Activated T-helper 1 cell treated with Interleukin-2 at 50 U/mL for 16 hours (primary cell): Measurements from ENCODE around the gene CLIP3.
"Not testable (repeated sequence)": the region's sequence is repeated elsewhere in the genome, so short reads cannot be mapped to it uniquely, and the experiment has no call there.

Experiments
- DNase-seq: peaks from one replicate; pipeline ENCODE4 v3.0.0-alpha.2; 2020; ENCODE audit warnings: low read depth

Gene CLIP3

DNA sequence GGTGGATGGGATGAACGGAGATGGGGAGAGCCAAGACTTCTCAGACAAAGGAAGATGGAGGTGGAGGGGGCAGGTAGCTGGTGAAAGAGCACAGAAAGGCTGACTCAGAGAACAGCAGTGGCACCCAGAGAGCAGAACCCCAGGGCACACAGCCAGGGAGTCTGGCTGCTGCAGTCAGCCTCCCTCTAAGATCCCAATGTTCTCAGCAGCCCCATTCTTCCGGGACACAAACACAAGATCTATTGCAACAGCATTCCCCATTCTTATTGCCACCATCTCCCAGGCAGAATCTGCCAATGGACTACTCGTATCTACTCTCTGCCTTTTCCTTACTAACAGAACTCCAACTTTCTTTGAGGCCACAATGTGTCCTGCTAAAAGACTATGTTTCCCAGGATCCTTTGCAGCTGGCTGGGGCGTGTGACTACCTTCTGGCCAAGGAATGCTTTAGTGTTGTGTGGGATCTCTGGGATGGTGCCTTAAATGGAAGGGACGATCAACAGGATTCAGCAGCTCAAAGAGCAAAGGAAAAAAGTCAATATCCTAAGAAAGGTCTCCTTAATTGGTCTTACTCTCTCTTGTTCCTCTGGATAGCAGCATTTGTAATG is 13.9 kb upstream of the CLIP3 start:
- DNase-seq: no peak

DNA sequence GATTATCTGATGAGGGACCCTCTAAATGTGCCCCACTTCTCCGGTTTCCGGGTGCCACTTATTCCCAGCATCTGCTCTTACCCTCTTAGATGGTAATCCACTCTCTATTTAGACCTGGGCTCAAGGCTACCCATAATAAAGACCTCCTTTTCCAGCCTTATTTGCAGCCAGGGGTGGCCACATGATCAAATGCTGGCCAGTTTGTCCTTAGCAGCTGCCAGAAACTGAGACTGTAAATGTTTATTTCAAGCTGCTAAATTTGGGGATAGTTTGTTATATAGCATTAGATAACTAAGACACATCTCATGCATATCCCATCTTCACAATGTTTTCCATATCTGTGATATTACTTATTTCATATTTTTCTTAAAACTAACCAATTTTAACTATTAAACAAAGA is 11.3 kb upstream of the CLIP3 start:
- no peak for DNase-seq

DNA sequence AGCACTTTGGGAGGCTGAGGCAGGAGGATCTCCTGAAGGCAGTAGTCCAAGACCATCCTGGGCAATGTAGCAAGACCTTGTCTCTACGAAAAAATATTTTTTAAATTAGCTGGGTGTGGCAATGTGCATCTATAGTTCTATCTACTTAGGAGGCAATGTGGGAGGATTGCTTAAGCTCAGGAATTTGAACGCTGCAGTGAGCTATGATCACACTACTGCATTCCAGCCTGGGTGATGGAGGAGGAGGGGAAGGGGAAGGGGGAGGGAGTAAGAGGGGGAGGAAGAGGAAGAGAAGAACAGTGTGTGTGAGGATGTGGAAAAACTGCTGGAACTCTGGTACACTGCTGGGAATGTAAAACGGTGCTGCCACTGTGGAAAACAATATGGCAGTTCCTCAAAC is 9.2 kb upstream of the CLIP3 start:
- DNase-seq: no peak

DNA sequence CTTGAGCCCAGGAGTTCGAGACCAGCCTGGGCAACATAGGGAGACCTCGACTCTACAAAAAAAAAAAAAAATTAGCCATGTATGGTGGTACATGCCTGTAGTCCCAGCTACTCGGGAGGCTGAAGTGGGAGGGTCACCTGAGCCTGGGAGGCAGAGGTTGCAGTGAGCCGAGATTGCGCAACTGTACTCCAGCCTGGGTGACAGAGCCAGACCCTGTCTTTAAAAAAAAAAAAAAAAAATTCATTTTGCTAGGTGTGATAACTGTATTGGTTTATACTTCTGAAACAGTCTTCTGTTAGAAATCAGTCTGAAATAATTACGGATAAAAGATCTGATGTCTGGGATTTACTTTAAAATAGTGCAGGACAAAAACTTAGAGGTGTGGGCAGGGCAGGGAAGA is 8.4 kb upstream of the CLIP3 start:
- DNase-seq: not testable (repeated sequence)

DNA sequence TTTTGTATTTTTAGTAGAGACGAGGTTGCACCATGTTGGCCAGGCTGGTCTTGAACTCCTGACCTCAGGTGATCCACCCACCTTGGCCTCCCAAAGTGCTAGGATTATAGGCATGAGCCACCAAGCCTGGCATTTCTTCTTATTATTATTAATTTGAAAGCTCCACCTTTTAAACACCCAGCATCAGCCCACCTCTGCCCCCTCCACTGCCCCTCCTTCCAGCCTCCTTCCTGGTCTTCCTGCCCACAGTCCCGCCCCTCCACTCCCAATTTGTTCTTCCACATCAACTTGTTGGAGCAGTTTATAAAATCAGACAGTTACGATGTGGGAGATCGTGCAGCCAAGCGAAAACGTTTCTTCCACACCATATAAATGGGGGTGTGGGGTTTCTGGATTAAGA is 7.8 kb upstream of the CLIP3 start:
- DNase-seq: no peak

DNA sequence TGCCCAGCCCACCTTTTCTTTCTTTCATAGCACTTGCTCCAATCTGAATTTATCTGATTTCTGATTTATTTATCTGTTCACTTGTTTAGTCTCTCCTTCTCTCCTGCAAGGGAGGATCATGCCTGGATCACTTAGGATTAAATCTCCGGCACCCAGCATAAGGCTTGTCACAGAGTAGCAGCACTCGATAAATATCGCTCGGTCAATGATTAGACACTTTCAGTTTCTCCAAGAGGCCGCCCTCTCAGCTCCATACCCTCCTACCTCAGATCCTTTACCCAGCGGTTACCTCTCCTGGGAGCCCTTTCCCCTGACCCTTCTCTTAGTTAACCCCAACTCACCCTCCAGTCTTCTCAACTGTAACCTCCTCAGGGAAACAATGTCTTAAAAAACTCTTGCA is 1.4 kb downstream of the CLIP3 start:
- no peak for DNase-seq

DNA sequence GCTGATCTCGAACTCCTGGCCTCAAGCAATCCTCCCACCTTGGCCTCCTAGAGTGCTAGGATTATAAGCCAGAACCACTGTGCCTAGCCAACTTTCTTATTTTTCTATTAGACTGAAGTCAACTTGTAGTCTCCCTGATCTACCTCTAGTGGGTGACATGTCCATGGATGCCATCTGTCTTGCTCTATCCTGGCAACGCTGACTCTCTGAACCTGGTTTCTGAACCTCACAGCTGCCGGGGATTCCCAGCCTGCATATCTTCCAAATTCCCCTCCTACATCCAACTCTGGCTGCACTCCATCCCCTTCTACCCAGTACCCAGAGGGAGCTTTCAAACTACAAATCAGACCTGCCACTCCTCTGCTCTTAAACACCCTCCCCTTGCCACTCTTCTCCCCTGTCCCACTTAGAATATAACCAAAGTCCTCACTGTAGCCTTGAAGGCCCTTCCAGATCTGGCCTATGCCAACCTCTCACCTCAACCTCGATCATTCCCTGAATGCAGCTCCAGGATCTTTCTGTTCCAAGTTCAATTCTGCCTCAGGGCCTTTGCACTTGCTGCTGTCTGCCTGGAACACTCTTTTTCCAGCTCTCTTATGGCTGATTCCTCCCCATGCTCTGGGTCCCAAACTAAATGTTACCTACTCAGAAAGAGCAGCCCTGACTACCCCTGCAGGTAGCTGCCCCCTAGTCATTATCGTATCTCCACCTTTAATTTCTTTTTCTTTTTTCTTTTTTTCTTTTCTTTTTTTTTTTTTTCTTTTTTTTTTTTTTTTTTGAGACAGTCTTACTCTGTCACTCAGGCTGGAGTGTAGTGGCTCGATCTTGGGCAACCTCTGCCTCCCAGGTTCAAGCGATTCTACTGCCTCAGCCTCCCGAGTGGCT is 2.2 kb downstream of the CLIP3 start:
- no peak for DNase-seq

DNA sequence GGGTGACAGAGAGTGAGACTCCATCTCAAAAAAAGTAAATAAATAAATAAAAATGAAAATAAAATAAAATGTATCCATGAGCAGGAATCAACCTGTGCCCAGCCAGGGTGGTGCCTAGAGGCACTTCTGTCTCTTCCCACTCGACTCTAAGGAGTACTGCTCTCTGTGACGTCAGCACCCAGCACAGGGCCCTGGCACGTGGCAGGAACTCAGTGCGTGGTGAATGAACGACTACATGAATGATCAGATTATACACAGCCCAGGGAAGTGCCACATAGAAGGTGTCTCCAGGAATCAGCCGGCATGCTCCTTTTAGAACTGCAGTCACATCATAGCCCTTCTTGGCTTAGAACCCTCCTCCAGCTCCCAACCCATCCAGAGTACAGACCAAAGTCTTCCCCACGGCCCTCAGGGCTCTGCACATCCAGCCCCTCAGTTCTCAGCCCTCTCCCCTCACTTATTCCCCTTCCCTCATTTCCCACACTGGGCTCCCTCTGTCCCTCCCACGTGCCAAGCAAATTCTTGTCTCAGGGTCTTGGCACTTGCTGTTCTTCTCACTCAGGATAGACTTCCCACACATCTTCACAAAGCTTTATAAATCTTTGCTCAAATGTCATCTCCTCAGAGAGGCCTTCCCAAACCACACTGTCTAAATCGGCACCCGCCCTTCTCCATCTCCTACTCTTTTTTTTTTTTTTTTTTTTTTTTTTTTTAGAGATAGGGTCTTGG is 4.2 kb downstream of the CLIP3 start:
- no peak for DNase-seq

DNA sequence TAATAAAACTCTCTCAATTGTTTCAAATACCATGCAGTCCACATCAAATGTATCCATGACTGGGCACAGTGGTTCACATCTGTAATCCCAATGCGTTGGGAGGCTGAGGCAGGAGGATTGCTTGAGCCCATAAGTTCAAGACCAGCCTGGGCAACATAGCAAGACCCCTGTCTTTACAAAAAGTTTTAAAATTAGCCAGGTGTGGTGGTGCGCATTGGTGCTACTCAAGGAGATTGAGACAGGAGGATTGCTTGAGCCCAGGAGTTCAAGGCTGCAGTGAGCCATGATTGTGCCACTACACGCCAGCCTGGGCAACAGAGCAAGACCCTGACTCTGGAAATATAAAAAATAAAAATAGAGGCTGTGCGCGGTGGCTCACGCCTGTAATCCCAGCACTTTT is 5.0 kb downstream of the CLIP3 start:
- DNase-seq: no peak

DNA sequence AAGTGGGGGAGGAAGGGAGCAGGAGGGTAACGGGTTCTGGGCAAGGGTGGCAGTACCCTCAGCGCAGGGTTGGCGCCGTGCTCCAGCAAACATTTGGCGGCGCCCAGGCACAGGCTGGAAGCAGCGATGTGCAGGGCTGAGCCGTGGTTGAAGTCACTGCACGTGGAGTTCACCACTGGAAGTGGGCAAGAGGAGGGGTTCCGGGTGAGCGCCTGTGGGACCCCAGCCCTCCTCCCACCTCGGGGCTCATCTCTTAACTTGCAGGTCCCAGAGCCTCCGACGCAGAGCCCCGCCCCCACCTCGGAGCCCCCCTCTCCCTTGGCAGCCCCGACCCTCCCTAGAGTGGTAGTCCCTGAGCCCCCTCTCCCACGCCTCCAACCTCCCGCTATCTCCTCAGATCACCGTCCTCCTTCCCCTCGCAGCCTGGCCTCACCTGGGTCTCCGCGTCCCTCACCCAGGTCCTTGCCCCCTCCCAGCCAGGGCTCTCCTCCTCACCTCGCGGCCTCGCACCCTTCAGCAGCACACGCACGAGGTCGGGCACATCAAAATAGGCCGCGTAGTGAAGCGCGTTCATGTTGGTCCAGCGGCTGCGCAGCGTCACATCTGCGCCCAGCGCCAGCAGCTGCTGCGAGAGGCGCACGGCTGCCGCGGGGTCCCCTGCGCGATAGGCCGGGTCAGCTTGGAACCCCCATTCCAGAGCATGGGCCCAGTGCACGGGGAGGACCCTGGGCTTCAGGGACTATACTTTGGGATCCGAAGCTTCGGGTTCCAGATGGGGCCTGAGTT is 6.4 kb downstream of the CLIP3 start:
- no peak for DNase-seq

DNA sequence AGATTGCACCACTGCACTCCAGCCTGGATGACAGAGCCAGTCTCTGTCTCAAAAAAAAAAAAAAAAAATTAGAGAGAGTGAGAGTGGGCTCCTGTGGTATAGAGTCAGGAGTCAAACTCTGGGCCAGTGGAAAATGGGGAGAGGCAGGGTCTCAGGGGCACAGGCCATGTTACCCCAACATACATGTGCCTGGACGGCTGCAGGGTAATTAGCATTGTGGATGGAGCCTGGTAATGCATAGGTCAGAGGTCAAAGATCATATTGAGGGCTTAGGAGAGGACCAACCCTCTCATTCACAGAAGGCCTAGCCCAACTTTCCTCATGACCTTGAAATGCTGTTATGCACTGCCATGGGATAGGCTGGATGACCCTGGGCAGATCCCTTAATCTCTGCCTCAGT is 7.1 kb downstream of the CLIP3 start:
- no peak for DNase-seq

DNA sequence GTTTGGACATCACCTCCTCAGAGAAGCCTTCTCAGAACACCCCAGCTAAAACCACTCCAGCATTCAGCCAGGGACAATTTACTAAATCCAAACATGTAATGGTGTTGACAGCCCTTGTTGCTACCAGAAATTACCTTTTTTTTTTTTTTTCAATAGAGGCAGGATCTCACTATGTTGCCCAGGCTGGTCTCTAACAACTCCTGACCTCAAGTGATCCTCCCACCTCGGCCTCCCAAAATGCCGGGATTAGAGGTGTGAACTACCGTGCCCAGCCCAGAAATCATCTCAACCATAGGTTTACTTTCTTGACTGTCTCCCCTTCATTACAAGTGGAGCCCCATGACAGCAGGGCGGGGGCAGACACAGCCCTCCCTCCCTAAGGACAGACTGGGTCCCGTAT is 9.2 kb downstream of the CLIP3 start:
- no peak for DNase-seq

DNA sequence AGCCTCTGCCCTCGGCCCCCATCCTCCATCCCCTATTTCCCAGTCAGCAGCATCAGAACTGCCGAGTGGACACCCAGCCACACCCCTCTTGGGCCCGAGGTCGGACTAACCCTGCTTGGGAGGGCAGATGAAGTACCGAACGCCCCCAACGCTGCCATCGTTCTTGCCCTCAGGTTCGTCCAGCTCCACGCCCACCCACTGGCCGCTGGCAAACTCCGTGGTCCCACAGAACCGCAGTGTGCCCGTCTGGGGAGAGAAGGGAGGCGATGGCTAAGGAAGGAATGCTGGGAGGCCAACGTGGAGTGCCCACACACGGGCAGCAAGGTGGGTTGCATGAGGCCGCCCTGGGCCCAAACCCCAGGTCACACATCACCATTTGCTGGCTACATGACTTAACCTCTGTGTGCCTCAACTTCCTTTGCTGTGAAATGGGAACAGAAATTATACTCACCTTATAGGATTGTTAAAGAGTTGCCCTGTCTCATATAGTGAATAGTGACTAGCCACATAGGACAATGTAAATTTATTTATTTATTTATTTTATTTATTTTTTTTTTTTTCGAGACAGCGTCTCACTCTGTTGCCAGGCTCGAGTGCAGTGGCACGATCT is 13.5 kb downstream of the CLIP3 start:
- no peak for DNase-seq

DNA sequence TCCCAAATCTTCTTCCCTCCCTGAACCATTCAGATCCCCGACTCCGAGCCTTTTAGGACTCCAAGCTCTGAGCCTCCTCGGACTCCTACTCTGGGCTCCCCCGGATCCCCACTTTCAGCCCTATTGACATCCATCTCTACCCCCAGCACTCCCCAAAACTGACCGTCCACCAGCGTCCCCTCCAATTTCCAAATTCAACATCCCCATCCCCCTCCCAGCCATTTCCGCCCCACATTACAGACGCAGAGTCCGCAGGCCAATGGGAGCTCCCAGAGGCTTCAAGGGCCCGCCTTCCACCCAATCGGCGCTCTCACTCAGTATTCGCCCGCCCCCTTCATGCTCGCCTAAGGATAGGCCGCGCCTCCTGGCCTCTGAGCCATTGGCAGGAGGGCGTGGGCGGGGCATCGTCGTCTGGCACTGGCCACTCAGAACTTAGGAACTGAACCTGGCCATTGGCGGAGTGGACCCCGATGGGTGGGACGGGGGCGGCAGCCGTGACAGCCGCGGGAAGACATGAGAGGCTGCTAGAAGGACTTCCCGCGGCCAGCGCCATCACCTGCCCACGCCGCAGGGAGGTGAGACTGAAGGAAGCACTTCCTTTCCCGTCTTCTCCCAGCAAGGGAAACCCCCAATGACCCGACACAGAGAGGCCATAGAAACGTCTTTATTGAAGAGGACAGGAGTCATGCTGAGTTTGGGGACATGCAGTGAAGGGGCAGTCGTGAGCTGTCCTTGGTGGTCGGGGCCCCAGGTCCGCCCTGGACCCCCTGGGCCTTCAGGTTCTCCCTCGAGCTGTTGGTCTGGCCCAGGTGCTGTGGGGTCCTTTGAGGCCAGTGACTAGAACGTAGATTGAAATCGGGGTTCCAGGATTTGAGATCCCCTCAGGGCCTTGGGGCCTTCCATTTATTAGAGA is 18.4 kb downstream of the CLIP3 start, which contains the start of gene ALKBH6:
TSS of gene ALKBH6 (minus strand) at position 202 of the 913 bp plus-strand sequence. CDS start 816 bp downstream, outside the sequence.
- DNase-seq: peak; percentile 98

DNA sequence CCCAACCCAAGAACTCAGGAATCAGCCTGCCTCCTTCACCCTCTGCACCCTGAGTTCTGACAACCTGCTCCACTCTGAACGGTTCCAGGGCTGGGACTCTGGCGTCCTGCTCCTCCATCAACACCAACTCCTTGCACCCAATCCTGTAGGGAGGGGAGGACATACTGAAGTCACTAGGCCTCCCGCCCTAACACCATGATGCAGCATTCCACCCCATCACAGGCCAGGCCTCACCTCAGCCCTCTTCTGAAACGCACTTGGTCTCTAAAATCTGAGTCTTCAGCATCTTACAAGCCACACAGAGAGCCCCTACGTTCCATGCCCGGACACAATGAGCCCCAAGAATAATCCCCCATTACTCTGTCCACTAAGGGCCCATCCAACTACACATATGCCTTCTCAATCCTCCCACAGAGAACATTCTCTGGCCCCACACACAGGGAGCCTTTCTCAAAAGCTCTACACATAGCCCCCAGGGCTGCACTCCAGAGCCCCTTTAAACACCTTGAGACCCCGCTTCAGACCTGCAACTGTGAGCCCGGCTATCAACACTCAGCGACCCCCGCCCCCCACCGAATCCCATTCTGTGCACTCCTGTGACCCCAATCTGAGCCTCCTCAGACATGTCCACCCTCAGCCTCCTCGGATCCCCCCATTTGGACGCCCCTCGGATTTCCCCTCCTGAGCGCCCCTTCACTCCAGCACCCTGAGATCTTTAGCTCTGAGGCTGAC is 19.2 kb downstream of the CLIP3 start:
- no peak for DNase-seq

DNA sequence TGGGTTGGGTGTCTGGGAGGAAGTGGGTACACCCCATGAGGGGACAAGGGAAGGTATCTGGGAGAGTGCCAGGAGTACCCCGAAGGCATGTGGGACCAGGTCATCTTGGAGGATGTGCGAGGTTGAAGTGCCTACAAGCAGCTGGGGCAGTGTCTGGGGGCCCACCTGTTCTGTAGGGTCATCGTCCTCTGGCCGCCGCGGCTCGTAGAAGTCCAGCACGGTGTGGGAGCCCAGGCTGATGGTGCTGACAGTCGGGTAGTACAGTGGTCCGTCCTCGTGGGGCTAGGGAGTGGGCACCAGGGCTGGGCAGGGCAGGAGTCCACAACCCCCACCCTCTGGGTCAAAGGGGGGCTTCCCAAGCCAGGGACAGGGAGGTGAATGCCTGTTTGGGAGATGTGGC is 22.3 kb downstream of the CLIP3 start:
- DNase-seq: no peak

DNA sequence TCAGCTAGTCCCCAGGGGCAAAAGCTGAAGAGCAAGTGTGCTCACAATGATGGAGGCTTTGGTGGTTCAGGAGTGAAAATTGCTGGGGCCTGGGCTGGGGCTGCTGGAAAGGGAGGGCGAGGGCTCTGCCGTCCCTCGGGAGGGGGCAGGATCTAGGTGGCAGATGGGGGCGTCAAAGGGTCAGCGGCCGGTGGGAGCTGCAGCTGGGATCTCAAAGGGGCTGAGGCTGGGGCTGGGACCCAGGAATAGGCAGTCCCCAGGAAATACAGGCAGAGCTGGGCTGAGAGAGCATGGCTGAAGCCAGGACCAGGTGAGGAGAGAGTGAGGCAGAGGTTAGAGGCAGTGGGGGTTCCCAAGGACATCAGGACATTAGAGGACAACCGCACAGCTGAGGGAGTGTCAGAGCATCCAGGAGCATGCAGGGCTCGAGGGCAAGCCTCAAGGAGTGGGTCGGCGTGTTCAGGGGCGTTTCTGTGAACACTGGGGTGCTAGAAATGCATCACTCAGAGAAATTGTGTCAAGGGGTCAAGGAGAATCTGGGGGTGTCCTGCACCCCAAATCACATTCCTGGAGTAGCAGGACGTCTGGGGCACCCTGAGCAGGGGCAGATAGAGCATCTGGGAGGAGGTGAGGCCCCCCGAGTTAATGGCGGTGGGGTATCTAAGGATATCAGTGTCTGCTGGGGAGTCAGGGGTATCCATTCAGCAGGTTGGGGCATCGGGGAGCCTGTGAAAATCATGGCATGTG is 22.9 kb downstream of the CLIP3 start:
- DNase-seq: no peak

DNA sequence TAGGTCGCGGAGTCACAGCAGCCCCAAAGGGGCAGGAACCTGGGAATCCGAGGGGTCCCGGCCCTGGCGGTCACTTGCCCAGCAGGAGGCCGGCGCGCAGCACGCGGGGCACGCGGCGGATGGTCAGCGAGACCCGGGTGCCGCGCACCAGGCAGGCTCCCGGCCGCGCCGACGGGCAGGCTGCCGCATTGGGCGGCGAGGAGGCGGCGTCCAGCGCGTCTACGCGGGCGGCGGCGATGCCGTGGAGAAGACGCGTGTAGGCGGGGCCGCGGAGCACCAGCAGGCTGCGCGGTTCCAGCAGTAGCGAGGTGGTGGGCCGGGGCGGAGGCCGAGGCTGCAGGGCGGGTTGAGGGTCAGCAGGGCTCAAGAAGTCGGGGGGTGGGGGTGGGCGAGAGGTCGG is 23.5 kb downstream of the CLIP3 start:
- DNase-seq: peak; percentile 22

DNA sequence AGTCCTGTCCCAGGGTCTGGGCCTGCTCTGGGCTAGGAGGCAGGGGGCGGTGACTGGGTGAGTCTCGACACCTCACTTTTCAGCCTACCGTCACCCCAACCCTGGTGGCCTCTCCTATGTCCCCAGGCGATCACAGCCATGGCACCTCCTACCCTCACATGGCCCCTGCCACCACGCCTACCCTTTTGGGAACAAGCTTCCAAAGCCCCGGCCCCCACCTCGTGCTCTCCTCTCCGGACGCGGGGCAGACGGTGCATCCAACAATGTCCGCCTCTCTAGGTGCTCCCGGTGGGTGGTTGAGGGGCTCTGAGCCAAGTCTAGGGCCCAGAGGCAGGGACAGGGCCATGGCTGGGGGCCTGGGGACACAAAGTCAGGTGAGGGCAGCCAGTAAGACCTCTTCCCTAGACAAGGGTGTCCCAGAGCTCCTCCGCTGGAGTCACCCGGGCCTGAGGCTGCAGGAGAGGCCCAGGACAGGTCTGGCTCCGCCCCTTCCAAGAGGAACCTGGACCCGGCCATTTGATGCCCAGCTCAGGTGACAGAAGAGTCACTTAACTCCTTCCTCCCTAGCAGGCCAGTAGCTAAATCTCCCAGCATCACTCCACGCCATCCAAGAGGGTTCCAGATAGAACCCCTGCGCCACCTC is 24.2 kb downstream of the CLIP3 start, which contains the start of gene SYNE4:
TSS of gene SYNE4 (minus strand) at position 478 of the 643 bp plus-strand sequence. CDS start at position 346, 132 bp downstream.
- DNase-seq: no peak
